Measurements from ENCODE around the gene OOSP4A. TPM values are rescaled to one million over a fixed set of nuclear protein-coding genes. Genes with fewer than 3 reads are reported as not detected.

The OOSP4A gene
- total RNA-seq, 4 donors from 2014 or later = not detected

DNA sequence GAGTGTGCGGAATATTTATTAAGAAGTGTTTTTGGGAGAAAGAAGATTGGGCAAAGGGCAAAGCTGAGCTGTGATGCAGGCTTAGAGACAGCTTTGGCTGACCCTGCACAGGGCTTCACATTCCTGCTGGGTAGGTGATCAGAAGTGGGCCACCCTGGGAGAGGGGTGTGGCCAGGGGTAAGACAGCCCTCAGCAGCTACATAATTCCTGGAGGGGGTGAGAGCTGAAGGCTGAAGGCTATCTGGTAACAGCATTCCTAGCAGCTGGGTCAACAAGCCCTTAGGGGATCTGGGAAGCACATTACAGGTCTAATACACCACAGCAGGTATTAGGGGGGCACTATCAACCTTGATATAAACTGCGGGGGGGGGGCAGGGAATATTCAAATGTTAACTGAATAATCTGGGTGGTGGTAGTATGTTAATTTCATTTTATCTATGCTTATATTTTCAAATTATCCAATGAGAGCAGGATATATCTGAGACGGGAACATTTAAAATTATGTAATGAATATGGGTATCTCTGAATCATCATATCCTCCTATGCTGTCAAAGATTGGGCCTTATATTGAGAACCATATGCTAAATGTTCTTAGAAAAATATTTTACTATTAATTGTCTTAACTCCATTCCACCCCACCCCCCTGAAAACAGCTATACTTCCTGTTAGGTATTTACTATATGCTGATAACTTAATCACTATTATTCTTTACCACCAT is 19.7 kb upstream of the OOSP4A start:
- Histone ChIP-seq H3K36me3 (no peaks in the 10 kb centered on the region), H3K27me3 (no peaks in the 10 kb centered on the region), H3K4me3 (no peak overlapping the region), H3K27ac (no peak overlapping the region), H3K9me3 (no peaks in the 10 kb centered on the region), H3K4me1 (no peaks in the 10 kb centered on the region)
- DNase-seq = no peak
- no peak for TF ChIP-seq POLR2A (IDR thresholded peaks at IDR 0.05)
- TF ChIP-seq, protein P1, sequence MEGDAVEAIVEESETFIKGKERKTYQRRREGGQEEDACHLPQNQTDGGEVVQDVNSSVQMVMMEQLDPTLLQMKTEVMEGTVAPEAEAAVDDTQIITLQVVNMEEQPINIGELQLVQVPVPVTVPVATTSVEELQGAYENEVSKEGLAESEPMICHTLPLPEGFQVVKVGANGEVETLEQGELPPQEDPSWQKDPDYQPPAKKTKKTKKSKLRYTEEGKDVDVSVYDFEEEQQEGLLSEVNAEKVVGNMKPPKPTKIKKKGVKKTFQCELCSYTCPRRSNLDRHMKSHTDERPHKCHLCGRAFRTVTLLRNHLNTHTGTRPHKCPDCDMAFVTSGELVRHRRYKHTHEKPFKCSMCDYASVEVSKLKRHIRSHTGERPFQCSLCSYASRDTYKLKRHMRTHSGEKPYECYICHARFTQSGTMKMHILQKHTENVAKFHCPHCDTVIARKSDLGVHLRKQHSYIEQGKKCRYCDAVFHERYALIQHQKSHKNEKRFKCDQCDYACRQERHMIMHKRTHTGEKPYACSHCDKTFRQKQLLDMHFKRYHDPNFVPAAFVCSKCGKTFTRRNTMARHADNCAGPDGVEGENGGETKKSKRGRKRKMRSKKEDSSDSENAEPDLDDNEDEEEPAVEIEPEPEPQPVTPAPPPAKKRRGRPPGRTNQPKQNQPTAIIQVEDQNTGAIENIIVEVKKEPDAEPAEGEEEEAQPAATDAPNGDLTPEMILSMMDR (IDR thresholded peaks at IDR 0.05 in 4 of 5, conservative IDR thresholded peaks at IDR 0.05 in 1 of 5) = no peak
- in situ Hi-C loops (cut with MboI; ENCODE audit: low sequenced_read_pairs in 4 of 4) (no loop called here), intact Hi-C loops (cut with DNase I; ENCODE audit: low total_unique reads) (no loop called here)
- no peak for ATAC-seq

DNA sequence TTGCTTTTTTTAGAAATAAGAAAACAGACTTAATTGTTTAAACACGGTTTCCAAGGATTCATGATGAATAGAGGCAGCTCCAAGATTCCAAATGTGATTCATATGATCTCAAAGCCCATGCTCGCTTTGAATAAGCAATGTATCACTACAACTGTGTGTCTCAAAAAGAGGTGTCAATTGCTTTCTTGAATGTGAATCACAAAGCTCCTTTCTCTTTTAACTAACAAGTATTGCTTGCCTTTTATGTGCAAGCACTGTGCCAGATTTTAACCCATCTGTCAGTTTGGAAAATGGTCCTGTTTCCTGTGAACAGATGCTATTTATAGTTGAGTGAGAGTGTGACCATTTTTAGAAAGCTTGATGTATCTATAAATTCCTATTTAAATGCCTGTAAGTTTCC is 19.1 kb upstream of the OOSP4A start:
- intact Hi-C loops (cut with DNase I; ENCODE audit: low total_unique reads) (no loop called here), in situ Hi-C loops (cut with MboI; ENCODE audit: low sequenced_read_pairs in 4 of 4) (no loop called here)
- ATAC-seq = no peak
- TF ChIP-seq, protein P1 (IDR thresholded peaks at IDR 0.05 in 4 of 5, conservative IDR thresholded peaks at IDR 0.05 in 1 of 5) = no peak
- TF ChIP-seq POLR2A (IDR thresholded peaks at IDR 0.05) = no peak
- Histone ChIP-seq H3K27ac (no peak overlapping the region), H3K36me3 (no peaks in the 10 kb centered on the region), H3K4me3 (no peak overlapping the region), H3K9me3 (no peaks in the 10 kb centered on the region), H3K27me3 (no peaks in the 10 kb centered on the region), H3K4me1 (no peaks in the 10 kb centered on the region)
- DNase-seq = no peak

DNA sequence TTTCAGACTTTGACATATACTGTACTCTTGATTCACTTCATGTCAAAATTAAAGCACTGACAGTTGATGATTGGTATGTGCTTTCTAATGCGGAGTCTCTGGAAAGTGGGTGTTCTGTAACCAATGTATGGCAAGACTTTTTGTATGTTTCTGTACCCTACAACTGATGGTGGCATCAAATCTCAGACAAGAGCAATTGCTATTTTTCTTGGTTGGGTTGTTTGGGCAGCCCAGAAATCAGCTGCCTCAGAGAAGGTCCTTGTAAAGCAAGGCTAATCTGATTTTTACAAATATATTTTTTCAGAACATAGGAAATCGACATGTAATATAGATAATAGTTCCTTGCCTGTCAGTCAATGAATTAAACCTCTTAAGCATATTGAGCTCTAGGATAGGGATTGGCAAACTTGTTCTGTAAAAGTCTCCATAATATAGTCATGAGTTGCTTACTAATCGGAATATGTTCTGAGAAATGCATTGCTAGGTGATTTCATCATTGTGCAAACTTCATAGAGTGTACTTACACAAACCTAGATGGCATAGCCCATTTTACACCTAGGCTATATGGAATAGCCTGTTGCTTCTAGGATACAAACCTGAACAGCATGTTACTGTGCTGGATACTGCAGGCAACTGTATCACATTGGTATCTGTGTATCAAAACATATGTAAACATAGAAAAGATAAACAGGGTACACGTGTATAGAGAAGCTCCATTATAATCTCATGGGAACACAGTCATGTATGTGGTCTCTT is 10.2 kb upstream of the OOSP4A start:
- DNase-seq (no peak), ATAC-seq (no peak)
- in situ Hi-C loops (cut with MboI; ENCODE audit: low sequenced_read_pairs in 4 of 4) (no loop called here), intact Hi-C loops (cut with DNase I; ENCODE audit: low total_unique reads) (no loop called here)
- no peak overlapping the region for H3K4me3 ChIP-seq
- no peaks in the 10 kb centered on the region for H3K4me1 ChIP-seq
- no peaks in the 10 kb centered on the region for H3K36me3 ChIP-seq
- no peaks in the 10 kb centered on the region for H3K9me3 ChIP-seq
- H3K27me3 ChIP-seq = no peaks in the 10 kb centered on the region
- H3K27ac ChIP-seq = no peak overlapping the region
- no peak for TF ChIP-seq POLR2A (IDR thresholded peaks at IDR 0.05)
- TF ChIP-seq, protein P1 (IDR thresholded peaks at IDR 0.05 in 4 of 5, conservative IDR thresholded peaks at IDR 0.05 in 1 of 5) = no peak

DNA sequence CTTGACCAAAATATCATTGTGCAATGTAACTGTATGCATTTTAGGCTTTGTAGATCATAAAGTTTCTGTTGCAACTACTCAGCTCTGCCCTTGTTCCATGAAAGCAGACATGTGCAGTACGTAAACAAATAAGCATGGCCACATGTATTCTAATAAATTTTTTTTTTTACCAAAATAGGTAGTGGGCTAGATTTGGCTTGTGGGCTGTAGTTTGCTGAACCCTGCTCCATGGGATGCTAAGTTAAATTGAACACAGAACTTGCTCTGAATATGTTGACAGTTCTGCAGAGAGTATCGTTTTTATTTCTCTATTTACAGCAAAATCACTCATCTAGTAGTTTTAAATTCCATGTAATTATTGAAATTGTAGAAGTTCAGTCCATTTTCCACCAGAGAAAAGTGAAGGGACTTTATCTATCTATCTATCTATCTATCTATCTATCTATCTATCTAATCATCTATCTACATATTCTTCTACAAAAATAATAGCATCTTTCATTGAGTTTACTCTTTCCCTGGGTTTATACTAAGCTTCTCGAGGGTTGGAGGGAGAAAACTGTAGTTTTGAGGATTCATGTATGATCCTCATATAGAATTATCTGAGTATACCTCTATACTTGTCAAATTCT is 9.5 kb upstream of the OOSP4A start:
- no peak for ATAC-seq

More for the DNA sequence above, 9.5 kb upstream of the OOSP4A start:
- no peaks in the 10 kb centered on the region for H3K9me3 ChIP-seq
- no peaks in the 10 kb centered on the region for H3K36me3 ChIP-seq
- intact Hi-C loops (cut with DNase I; ENCODE audit: low total_unique reads) (no loop called here), in situ Hi-C loops (cut with MboI; ENCODE audit: low sequenced_read_pairs in 4 of 4) (no loop called here)
- no peak overlapping the region for H3K4me3 ChIP-seq
- H3K4me1 ChIP-seq = no peaks in the 10 kb centered on the region
- H3K27ac ChIP-seq = no peak overlapping the region
- TF ChIP-seq POLR2A (IDR thresholded peaks at IDR 0.05) = no peak
- TF ChIP-seq, protein P1 (IDR thresholded peaks at IDR 0.05 in 4 of 5, conservative IDR thresholded peaks at IDR 0.05 in 1 of 5) = no peak
- no peaks in the 10 kb centered on the region for H3K27me3 ChIP-seq
- no peak for DNase-seq

Data from gastrocnemius medialis (tissue), 4 donors.